ENCODE measurements around the gene MOXD1.

Gene MOXD1

GRCh38 chr6:132388291-132388690 lies 13.0 kb downstream of the MOXD1 start:
- TF ChIP-seq ZNF600 (tag by site-specific recombination; IDR thresholded peaks at IDR 0.05) = no peak
- TF ChIP-seq ZBTB6 (tag by site-specific recombination; IDR thresholded peaks at IDR 0.05) = no peak
- Histone ChIP-seq H3K9me3 (ENCODE audit: control insufficient read depth, insufficient read depth, low read depth, low read length) (no peaks in the 10 kb centered on the region), H3K36me3 (ENCODE audit: control insufficient read depth in 2 of 2, insufficient read depth in 1 of 2, low read length in 2 of 2) (no peaks in the 10 kb centered on the region), H3K27ac (ENCODE audit: extremely low read depth, low read depth, low read length) (no peak overlapping the region), H3K4me1 (ENCODE audit: control insufficient read depth, insufficient read depth, low read length) (peaks cover 10% of the 10 kb centered on the region; the same call in 1 of the 2 replicates), H3K4me3 (ENCODE audit: low read depth, low read length) (no peak overlapping the region)
- ChIA-PET CTCF (interaction anchor here (0.6 to 2.5 kb wide), 4 partner anchors 25 to 1080 kb away, joined by 3 to 9 read pairs (median 5); no protein-coding TSS in a partner anchor), POLR2A (no interaction called here)

GRCh38 chr6:132382630-132383175 lies 18.6 kb downstream of the MOXD1 start:
- TF ChIP-seq FEZF1 (tag by site-specific recombination; IDR thresholded peaks at IDR 0.05) (no peak), ZBTB44 (tag by site-specific recombination; IDR thresholded peaks at IDR 0.05) (no peak), ZNF530 (tag by site-specific recombination; IDR thresholded peaks at IDR 0.05; ENCODE audit: low read depth) (no peak), ZNF398 (tag by site-specific recombination; IDR thresholded peaks at IDR 0.05) (no peak), ZNF18 (tag by site-specific recombination; IDR thresholded peaks at IDR 0.05) (no peak), ZNF707 (tag by site-specific recombination; IDR thresholded peaks at IDR 0.05) (no peak), ZSCAN4 (tag by site-specific recombination; IDR thresholded peaks at IDR 0.05) (no peak), ZNF404 (tag by site-specific recombination; IDR thresholded peaks at IDR 0.05) (no peak), ZNF76 (tag by site-specific recombination; IDR thresholded peaks at IDR 0.05; ENCODE audit: borderline replicate concordance, low read depth) (no peak), ZNF521 (tag by site-specific recombination; IDR thresholded peaks at IDR 0.05) (no peak), ZNF416 (tag by site-specific recombination; IDR thresholded peaks at IDR 0.05) (no peak), ZSCAN23 (tag by site-specific recombination; IDR thresholded peaks at IDR 0.05) (no peak), BCL11A (tag by site-specific recombination; IDR thresholded peaks at IDR 0.05; ENCODE audit: low read depth) (no peak), ZNF302 (tag by site-specific recombination; IDR thresholded peaks at IDR 0.05; ENCODE audit: low read depth) (no peak), ZNF560 (tag by site-specific recombination; IDR thresholded peaks at IDR 0.05; ENCODE audit: borderline replicate concordance) (no peak), GLI4 (tag by site-specific recombination; IDR thresholded peaks at IDR 0.05) (no peak)
- ChIA-PET POLR2A (no interaction called here), CTCF (interaction anchor here (0.6 to 1.9 kb wide), 5 partner anchors 10 to 103 kb away, joined by 3 to 13 read pairs (median 4); no protein-coding TSS in a partner anchor)
- Histone ChIP-seq H3K4me3 (ENCODE audit: low read depth, low read length) (no peak overlapping the region), H3K36me3 (ENCODE audit: control insufficient read depth in 2 of 2, insufficient read depth in 1 of 2, low read length in 2 of 2) (no peaks in the 10 kb centered on the region), H3K4me1 (ENCODE audit: control insufficient read depth, insufficient read depth, low read length) (no peaks in the 10 kb centered on the region), H3K9me3 (ENCODE audit: control insufficient read depth, insufficient read depth, low read depth, low read length) (no peaks in the 10 kb centered on the region), H3K27ac (ENCODE audit: extremely low read depth, low read depth, low read length) (no peak overlapping the region)
